Fibroblast of pulmonary artery (primary cell): ENCODE results near the gene RASSF5.
A peak's percentile ranks its signal among the peaks of the same experiment; 100 is the strongest.

Source experiments
- DNase-seq: peaks from one replicate; pipeline ENCODE4 v3.0.0-alpha.2; 2010; ENCODE audit warnings: low read depth
- H3K4me3 ChIP-seq: replicated peaks from 2 replicates; pipeline ENCODE4 v1.5.1; 2011; ENCODE audit warnings: low read depth, mild to moderate bottlenecking, control low read depth, low read length, moderate library complexity
- CTCF ChIP-seq: IDR thresholded peaks from 2 replicates; pipeline ENCODE4 v1.5.1; 2011; ENCODE audit warnings: mild to moderate bottlenecking, control low read depth, low read length, inconsistent platforms; ENCODE audit errors: missing control alignments

Gene RASSF5

DNA sequence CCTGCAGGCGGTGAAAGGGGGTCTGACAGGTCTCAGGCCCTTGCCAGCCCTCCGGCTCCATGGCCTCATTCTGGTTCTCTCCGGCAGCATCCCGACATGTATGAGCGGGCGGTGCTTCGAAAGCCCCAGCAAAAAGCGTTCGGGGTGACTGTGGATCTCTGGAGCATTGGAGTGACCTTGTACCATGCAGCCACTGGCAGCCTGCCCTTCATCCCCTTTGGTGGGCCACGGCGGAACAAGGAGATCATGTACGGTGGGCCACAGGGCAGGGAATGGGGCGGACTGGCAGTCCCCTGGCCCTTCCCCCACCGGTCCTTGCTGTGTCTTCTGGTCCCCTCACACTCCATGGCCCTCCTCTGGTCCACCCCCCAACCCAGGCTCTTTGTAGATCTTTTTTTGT is 30.7 kb upstream of the RASSF5 start:
- no peak for DNase-seq
- TF ChIP-seq CTCF = no peak
- no peak overlapping the region for H3K4me3 ChIP-seq

- H3K4me3 ChIP-seq = no peak overlapping the region
- no peak for TF ChIP-seq CTCF
These were observed 30.2 kb upstream of the RASSF5 start for GRCh38 chr1:206477110-206477509.

DNA sequence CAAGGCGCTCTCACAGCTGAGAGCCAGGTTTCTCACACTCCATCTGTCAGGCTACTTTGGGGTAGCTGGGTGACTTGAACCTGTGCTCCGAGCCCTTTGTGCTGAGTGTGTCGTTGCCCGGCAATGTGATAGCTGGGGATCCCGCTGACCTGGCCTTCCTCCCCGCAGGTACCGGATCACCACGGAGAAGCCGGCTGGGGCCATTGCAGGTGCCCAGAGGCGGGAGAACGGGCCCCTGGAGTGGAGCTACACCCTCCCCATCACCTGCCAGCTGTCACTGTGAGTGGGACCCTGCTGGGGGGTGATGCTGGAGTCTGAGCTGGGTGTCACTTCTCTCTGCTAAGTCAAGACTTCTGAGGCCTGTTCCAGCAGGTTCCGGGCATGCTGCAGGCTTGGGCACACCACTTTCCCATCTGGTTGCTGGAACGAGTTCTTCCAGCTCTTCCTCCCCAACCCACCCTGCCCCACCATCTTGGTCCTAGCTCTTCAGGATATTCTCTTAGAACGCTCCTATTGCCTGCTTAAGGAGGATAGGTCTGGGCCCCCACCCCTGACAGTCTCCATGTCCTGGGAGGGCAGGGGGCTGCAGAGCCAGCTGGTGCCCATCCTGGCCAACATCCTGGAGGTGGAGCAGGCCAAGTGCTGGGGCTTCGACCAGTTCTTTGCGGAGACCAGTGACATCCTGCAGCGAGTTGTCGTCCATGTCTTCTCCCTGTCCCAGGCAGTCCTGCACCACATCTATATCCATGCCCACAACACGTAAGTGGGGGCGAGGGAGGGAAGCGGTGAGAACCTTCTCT is 29.6 kb upstream of the RASSF5 start:
- DNase-seq = no peak
- H3K4me3 ChIP-seq = no peak overlapping the region
- no peak for TF ChIP-seq CTCF

More at GRCh38 chr1:206477110-206477509, 30.2 kb upstream of the RASSF5 start:
- DNase-seq = no peak

GRCh38 chr1:206478746-206479145 is 28.6 kb upstream of the RASSF5 start:
- TF ChIP-seq CTCF = no peak
- DNase-seq = no peak
- no peak overlapping the region for H3K4me3 ChIP-seq

GRCh38 chr1:206479183-206480125 is 27.9 kb upstream of the RASSF5 start:
- no peak overlapping the region for H3K4me3 ChIP-seq
- TF ChIP-seq CTCF = peak; percentile 87
- peak; percentile 88 for DNase-seq

- DNase-seq = no peak
- TF ChIP-seq CTCF = no peak
- no peak overlapping the region for H3K4me3 ChIP-seq
These were observed 27.1 kb upstream of the RASSF5 start for GRCh38 chr1:206480211-206480610.
